ENCODE results near the gene LSS. TPM values are rescaled to one million over a fixed set of nuclear protein-coding genes. Genes with fewer than 3 reads are reported as not detected.

LSS gene
- total and polyA plus RNA-seq, 2 of the 4 experiments (the other 2 are of a cell fraction): 43.4 to 58.1 TPM

GRCh38 chr21:46148106-46148505 lies 80.5 kb downstream of the LSS start:
- Histone ChIP-seq H3K14ac (replicated peaks; ENCODE audit: low read depth, low read length) (no peak overlapping the region), H2AFZ (replicated peaks; ENCODE audit: low read length, poor library complexity) (no peak overlapping the region), H3K4me3 (ENCODE audit: insufficient read depth, low read depth, low read length) (no peak overlapping the region), H3K9me1 (ENCODE audit: insufficient read depth, low read length) (no peaks in the 10 kb centered on the region), H2BK20ac (ENCODE audit: low read depth, low read length) (no peak overlapping the region), H2AK9ac (replicated peaks; ENCODE audit: low read depth, low read length, poor library complexity) (no peak overlapping the region), H3K79me1 (ENCODE audit: low read depth in 1 of 2, low read length in 2 of 2) (no peaks in the 10 kb centered on the region), H3K27ac (ENCODE audit: insufficient read depth, low read length) (no peak overlapping the region), H2AK5ac (ENCODE audit: low read depth, low read length) (no peak overlapping the region), H3K4me2 (ENCODE audit: low read depth, low read length) (no peak overlapping the region), H3K36me3 (ENCODE audit: control insufficient read depth, insufficient read depth, low read length) (no peaks in the 10 kb centered on the region), H3K9ac (ENCODE audit: low read depth, low read length) (no peak overlapping the region), H2BK15ac (ENCODE audit: low read depth, low read length) (no peak overlapping the region), H4K5ac (ENCODE audit: low read depth, low read length) (no peak overlapping the region), H4K20me1 (ENCODE audit: insufficient read depth, low read length) (no peaks in the 10 kb centered on the region), H4K91ac (ENCODE audit: insufficient read depth, low read depth, low read length) (no peak overlapping the region), H3K4me1 (ENCODE audit: control insufficient read depth, insufficient read depth, low read length) (no peaks in the 10 kb centered on the region), H3K23ac (ENCODE audit: low read depth, low read length) (no peak overlapping the region), H3K4ac (ENCODE audit: low read depth, low read length) (no peak overlapping the region), H3K9me3 (ENCODE audit: control insufficient read depth, insufficient read depth, low read length) (no peaks in the 10 kb centered on the region), H3K18ac (ENCODE audit: low read depth, low read length) (no peak overlapping the region), H3K27me3 (ENCODE audit: control insufficient read depth, insufficient read depth, low read length) (no peaks in the 10 kb centered on the region), H2BK5ac (ENCODE audit: low read depth, low read length, poor library complexity, severe bottlenecking) (no peak overlapping the region), H4K8ac (ENCODE audit: low read depth in 2 of 2, low read length in 2 of 2) (no peak overlapping the region), H3K56ac (ENCODE audit: extremely low read depth, insufficient read depth, low read length) (no peak overlapping the region), H2BK120ac (ENCODE audit: low read depth, low read length) (no peak overlapping the region)
- WGBS, 2 experiments (ENCODE audit: extremely low coverage in 2 of 2, insufficient read length in 1 of 2): 91% methylated on average over 8 of the region's 11 CpGs; no CpG with 5 or more reads in 1 of the 2 experiments
- dilution Hi-C loops (cut with HindIII; ENCODE audit: low sequenced_read_pairs, unreplicated experiment): no loop called here
- no TSS peak for BruUV-seq (replicated peaks)
- ATAC-seq (ENCODE audit: low read depth) (no peak), DNase-seq (no peak)
- intact Hi-C loops (cut with micrococcal nuclease): no loop called here
- ChIA-PET POLR2A (ENCODE audit: unreplicated experiment) (no interaction called here), CTCF (no interaction called here)
- in situ Hi-C loops (cut with MboI; ENCODE audit: low sequenced_read_pairs): no loop called here
- no peak for TF ChIP-seq RFX5 (IDR thresholded peaks at IDR 0.05; ENCODE audit: low read depth, low read length)
